HCT116 (cell line): ENCODE measurements around the gene OR2J1. TPM values are rescaled to one million over a fixed set of nuclear protein-coding genes. Genes with fewer than 3 reads are reported as not detected.

Experiments used
- ATAC-seq: fragments of 200-7000 bp; cut with Tn5 transposase; 2 replicates; pipeline ENCODE4 v1.9.1; 2020; ENCODE audit warnings: mild to moderate bottlenecking, moderate library complexity
- BruUV-seq: library from RNA; stranded (reverse); fragments of 400-500 nt; replicated peaks from 2 replicates; lab custom pipeline; 2021; lab: Mats Ljungman, UMichigan
- CTCF ChIA-PET: fragments of 300-600 bp; sonication (Branson Sonifier 250); formaldehyde crosslinking; loops from one replicate; lab custom pipeline; 2021; ENCODE audit warnings: antibody characterized with exemption; lab: Charles Lee
- POLR2A ChIA-PET: fragments of 300-600, 350-600 bp; sonication (Branson Sonifier 250); formaldehyde crosslinking; loops from one replicate; lab custom pipeline; 2021; ENCODE audit warnings: antibody characterized with exemption; lab: Charles Lee
- RAD21 ChIA-PET, 2 experiments: fragments of 300-600 bp; sonication (Branson Sonifier 250); formaldehyde crosslinking; loops; one replicate each; lab custom pipeline; 2023; ENCODE audit warnings: low total read pairs in 2 of 2; ENCODE audit not compliant: uncharacterized antibody in 2 of 2, unreplicated experiment in 2 of 2, low non-redundant PET in 1 of 2; lab: Charles Lee
- DNase-seq: peaks from one replicate; pipeline ENCODE4 v3.0.0-alpha.2; 2010; ENCODE audit warnings: low read depth, low spot score
- H2AFZ ChIP-seq: fragments of 200-600 bp; shearing (Covaris generic), sonication (generic); 2 replicates; pipeline ENCODE4 v1.6.1; 2017; ENCODE audit warnings: low read depth, mixed run types, mixed read lengths, antibody characterized with exemption, low read length; ENCODE audit not compliant: poor library complexity, severe bottlenecking
- H3K27ac ChIP-seq: 2 replicates; pipeline ENCODE4 v1.5.1; 2012; ENCODE audit warnings: low read depth, low read length
- H3K27me3 ChIP-seq: fragments of 200-600 bp; sonication (generic); 2 replicates; pipeline ENCODE4 v1.6.1; 2016; ENCODE audit warnings: mixed run types, low read length, mixed read lengths; ENCODE audit not compliant: insufficient read depth
- H3K36me3 ChIP-seq, 2 experiments: fragments of 200-500 bp in 1 of 2; fragments of 200-600 bp in 1 of 2; sonication (Bioruptor generic) in 1 of 2; sonication (generic) in 1 of 2; 2 replicates each; pipeline versions ENCODE4 v1.5.1 to v1.6.1; 2014 to 2016; ENCODE audit warnings: low read length in 2 of 2, inconsistent platforms in 1 of 2, mixed read lengths in 1 of 2, mixed run types in 1 of 2; ENCODE audit not compliant: insufficient read depth in 2 of 2, control insufficient read depth in 1 of 2
- H3K4me1 ChIP-seq, 2 experiments: fragments of 200-600 bp in 1 of 2; sonication (generic) in 1 of 2; 2 replicates each; pipeline versions ENCODE4 v1.5.1 to v1.6.1; 2012 to 2017; ENCODE audit warnings: low read length in 2 of 2, inconsistent platforms in 1 of 2, mild to moderate bottlenecking in 1 of 2, mixed read lengths in 1 of 2, mixed run types in 1 of 2, moderate library complexity in 1 of 2; ENCODE audit not compliant: insufficient read depth in 2 of 2, control insufficient read depth in 1 of 2
- H3K4me2 ChIP-seq: fragments of 200-600 bp; sonication (generic); 2 replicates; pipeline ENCODE4 v1.6.1; 2017; ENCODE audit warnings: mixed run types, low read length, mixed read lengths
- H3K4me3 ChIP-seq, 2 experiments: fragments of 200-600 bp in 1 of 2; sonication (generic) in 1 of 2; replicated peaks in 1 of 2; 2 replicates each; pipeline ENCODE4 v1.5.1; 2011 to 2016; ENCODE audit warnings: low read length in 2 of 2, control low read depth in 1 of 2, low read depth in 1 of 2, mild to moderate bottlenecking in 1 of 2, mixed read lengths in 1 of 2, mixed run types in 1 of 2
- H3K79me2 ChIP-seq: fragments of 200-600 bp; sonication (generic); 2 replicates; pipeline ENCODE4 v1.6.1; 2017; ENCODE audit warnings: mild to moderate bottlenecking, mixed run types, low read length, moderate library complexity, mixed read lengths; ENCODE audit not compliant: insufficient read depth
- H3K9ac ChIP-seq: fragments of 200-600 bp; sonication (generic); 2 replicates; pipeline ENCODE4 v1.6.1; 2016; ENCODE audit warnings: low read length, mixed read lengths
- H3K9me2 ChIP-seq: fragments of 200-600 bp; sonication (generic), shearing (Covaris generic); 2 replicates; pipeline ENCODE4 v1.6.1; 2017; ENCODE audit warnings: mixed run types, mild to moderate bottlenecking, moderate library complexity; ENCODE audit not compliant: insufficient read depth
- H3K9me3 ChIP-seq, 2 experiments: fragments of 200-500 bp in 1 of 2; fragments of 200-600 bp in 1 of 2; sonication (Bioruptor generic) in 1 of 2; sonication (generic) in 1 of 2; 2 replicates each; pipeline ENCODE4 v1.6.1; 2014 to 2017; ENCODE audit warnings: low read length in 2 of 2, mixed read lengths in 2 of 2, inconsistent platforms in 1 of 2, low read depth in 1 of 2, mild to moderate bottlenecking in 1 of 2, mixed run types in 1 of 2, moderate library complexity in 1 of 2; ENCODE audit not compliant: control insufficient read depth in 1 of 2, insufficient read depth in 1 of 2
- H4K20me1 ChIP-seq: fragments of 200-600 bp; sonication (generic), shearing (Covaris generic); 2 replicates; pipeline ENCODE4 v1.6.1; 2017; ENCODE audit warnings: mixed run types, mild to moderate bottlenecking, moderate library complexity; ENCODE audit not compliant: insufficient read depth
- ATF3 ChIP-seq: IDR thresholded peaks from 2 replicates; pipeline ENCODE4 v1.6.1; 2012
- CEBPB ChIP-seq: IDR thresholded peaks from 2 replicates; pipeline ENCODE4 v1.6.1; 2012; ENCODE audit warnings: low read depth
- CTCF ChIP-seq, 3 experiments: fragments of 200-600 bp in 1 of 3; sonication (generic) in 1 of 3; IDR thresholded peaks in 2 of 3; conservative IDR thresholded peaks in 1 of 3; 2 replicates each; pipeline ENCODE4 v1.5.1; 2012 to 2017; ENCODE audit warnings: low read depth in 2 of 3, low read length in 2 of 3, antibody characterized with exemption in 1 of 3, borderline replicate concordance in 1 of 3, control low read depth in 1 of 3, mild to moderate bottlenecking in 1 of 3, mixed read lengths in 1 of 3, mixed run types in 1 of 3, moderate library complexity in 1 of 3; ENCODE audit not compliant: insufficient read depth in 1 of 3
- EZH2 ChIP-seq: fragments of 200-600 bp; sonication (generic); IDR thresholded peaks from 2 replicates; pipeline ENCODE4 v1.6.1; 2017; ENCODE audit warnings: antibody characterized with exemption, mixed run types
- JUND ChIP-seq: IDR thresholded peaks from 2 replicates; pipeline ENCODE4 v1.6.1; 2012
- MAX ChIP-seq: IDR thresholded peaks from 2 replicates; pipeline ENCODE4 v1.6.1; 2012
- POLR2A ChIP-seq: IDR thresholded peaks from 2 replicates; pipeline ENCODE4 v1.7.0; 2011; ENCODE audit warnings: borderline replicate concordance; ENCODE audit not compliant: insufficient read depth, insufficient read length; ENCODE audit errors: extremely low read depth
- POLR2AphosphoS5 ChIP-seq: IDR thresholded peaks from 2 replicates; pipeline ENCODE4 v1.6.1; 2011; ENCODE audit warnings: mild to moderate bottlenecking, low read depth, low read length, moderate library complexity
- RAD21 ChIP-seq: IDR thresholded peaks from 2 replicates; pipeline ENCODE4 v1.6.1; 2012; ENCODE audit warnings: low read depth, mild to moderate bottlenecking
- REST ChIP-seq: IDR thresholded peaks from 2 replicates; pipeline ENCODE4 v1.6.1; 2012; ENCODE audit warnings: low read depth
- SIN3A ChIP-seq: IDR thresholded peaks from 2 replicates; pipeline ENCODE4 v1.6.1; 2012; ENCODE audit warnings: low read depth
- SP1 ChIP-seq: IDR thresholded peaks from 2 replicates; pipeline ENCODE4 v1.6.1; 2012; ENCODE audit warnings: low read depth
- SRF ChIP-seq: IDR thresholded peaks from 2 replicates; pipeline ENCODE4 v1.6.1; 2012; ENCODE audit warnings: low read depth
- TCF7L2 ChIP-seq: IDR thresholded peaks from 2 replicates; pipeline ENCODE4 v1.7.0; 2011; ENCODE audit warnings: borderline replicate concordance, inconsistent platforms; ENCODE audit not compliant: insufficient read depth, insufficient read length; ENCODE audit errors: extremely low read depth
- YY1 ChIP-seq: IDR thresholded peaks from 2 replicates; pipeline ENCODE4 v1.6.1; 2011; ENCODE audit warnings: low read length, low read depth, moderate library complexity, mild to moderate bottlenecking; ENCODE audit not compliant: insufficient replicate concordance; ENCODE audit errors: extremely low read depth
- ZBTB33 ChIP-seq: IDR thresholded peaks from 2 replicates; pipeline ENCODE4 v1.6.1; 2011; ENCODE audit warnings: mild to moderate bottlenecking, low read length, moderate library complexity; ENCODE audit not compliant: insufficient replicate concordance; ENCODE audit errors: extremely low read depth
- ZNF274 ChIP-seq: fragments of 200-500 bp; sonication (Bioruptor generic); IDR thresholded peaks from 2 replicates; pipeline ENCODE4 v1.6.1; 2014; ENCODE audit warnings: mild to moderate bottlenecking, low read depth, low read length, inconsistent platforms
- intact Hi-C: fragments of 100-400 bp; cut with micrococcal nuclease; formaldehyde crosslinking; loops from 2 replicates; pipeline ENCODE4 v1.10.0; 2022
- total RNA-seq: library from RNA; stranded (reverse); gene quantifications from one replicate; pipeline ENCODE4 v1.2.1, GENCODE V29; 2021; ENCODE audit not compliant: unreplicated experiment

Gene OR2J1
- total RNA-seq, 1 experiment from 2014 or later: not detected

GRCh38 chr6:29081312-29081711 is 18.0 kb upstream of the OR2J1 start:
- Histone ChIP-seq H4K20me1 (no peaks in the 10 kb centered on the region), H3K9me2 (no peaks in the 10 kb centered on the region), H3K27ac (no peak overlapping the region), H3K9ac (no peak overlapping the region), H3K79me2 (no peaks in the 10 kb centered on the region), H3K27me3 (no peaks in the 10 kb centered on the region), H3K9me3 (no peaks in the 10 kb centered on the region), H3K36me3 (no peaks in the 10 kb centered on the region), H3K4me2 (no peak overlapping the region), H3K4me1 (no peaks in the 10 kb centered on the region), H2AFZ (no peak overlapping the region), H3K4me3 (no peak overlapping the region)
- DNase-seq: no peak
- no peak for ATAC-seq
- CTCF ChIA-PET: no interaction called here
- no TSS peak for BruUV-seq
- POLR2A ChIA-PET: no interaction called here
- RAD21 ChIA-PET: no interaction called here
- TF ChIP-seq CEBPB (no peak), SP1 (no peak), TCF7L2 (no peak), ATF3 (no peak), EZH2 (no peak), SRF (no peak), REST (no peak), JUND (no peak), CTCF (IDR thresholded peaks at IDR 0.05 in 2 of 3, conservative IDR thresholded peaks at IDR 0.05 in 1 of 3; ENCODE audit: borderline replicate concordance in 1 of 3, insufficient read depth in 1 of 3, low read depth in 2 of 3, low read length in 2 of 3) (no peak), POLR2A (no peak), ZBTB33 (no peak), POLR2AphosphoS5 (no peak), RAD21 (no peak), MAX (no peak), SIN3A (no peak), YY1 (no peak), ZNF274 (no peak)
- intact Hi-C loops: no loop called here
